GM10266 (cell line): ENCODE data around the gene DPEP2NB.
A peak's percentile ranks its signal among the peaks of the same experiment; 100 is the strongest.
"Not testable (repeated sequence)": the region's sequence is repeated elsewhere in the genome, so short reads cannot be mapped to it uniquely, and the experiment has no call there.

ENCODE experiments used
- DNase-seq: peaks from one replicate; pipeline ENCODE4 v3.0.0; 2012; ENCODE audit errors: extremely low spot score
- CTCF ChIP-seq: IDR thresholded peaks from 2 replicates; pipeline ENCODE4 v1.5.1; 2012; ENCODE audit warnings: mild to moderate bottlenecking, low read depth; ENCODE audit not compliant: control insufficient read depth, insufficient read depth; ENCODE audit errors: missing control alignments

The DPEP2NB gene

GRCh38 chr16:67996666-67997065 is 19.0 kb downstream of the DPEP2NB start:
- TF ChIP-seq CTCF = no peak
- no peak for DNase-seq

- DNase-seq = no peak
- no peak for TF ChIP-seq CTCF
Measured at GRCh38 chr16:67995423-67995822, 20.3 kb downstream of the DPEP2NB start.

GRCh38 chr16:67994040-67994408 is 21.7 kb downstream of the DPEP2NB start:
- DNase-seq = not testable (repeated sequence)

- TF ChIP-seq CTCF = peak; percentile 96
- DNase-seq = peak; percentile 89
Measured at GRCh38 chr16:67993207-67994039, 22.3 kb downstream of the DPEP2NB start.

- peak; percentile 19 for DNase-seq
- no peak for TF ChIP-seq CTCF
Measured at GRCh38 chr16:67992661-67993206, 23.0 kb downstream of the DPEP2NB start.

- no peak for TF ChIP-seq CTCF
- DNase-seq = no peak
Measured at GRCh38 chr16:67990018-67990386, 25.7 kb downstream of the DPEP2NB start.

- no peak for TF ChIP-seq CTCF
- peak; percentile 70 for DNase-seq
Measured at GRCh38 chr16:67989322-67990017, 26.2 kb downstream of the DPEP2NB start.

- TF ChIP-seq CTCF = no peak
- DNase-seq = no peak
Measured at GRCh38 chr16:67988675-67989074, 27.0 kb downstream of the DPEP2NB start.
